K562 (cell line): ENCODE measurements around the gene CDC45. TPM values are rescaled to one million over a fixed set of nuclear protein-coding genes. Genes with fewer than 3 reads are reported as not detected.

Experiments
- FOXK2 ChIP-seq, 2 experiments: fragments of 450-650 bp; IDR thresholded peaks in 1 of 2; conservative IDR thresholded peaks in 1 of 2; 2 replicates each; pipeline ENCODE4 v1.6.1; 2016; ENCODE audit warnings: low read depth in 2 of 2, mild to moderate bottlenecking in 1 of 2
- JUND ChIP-seq, 2 experiments: IDR thresholded peaks; 2 replicates in 1 of 2; 3 replicates in 1 of 2; pipeline ENCODE4 v1.6.1; 2011; ENCODE audit warnings: borderline replicate concordance in 2 of 2, low read depth in 2 of 2, low read length in 2 of 2, improper control_type of control experiment in 1 of 2, missing biosample characterization in 1 of 2, missing genetic modification characterization in 1 of 2, missing genetic modification reagents in 1 of 2
- NCOA2 ChIP-seq, 2 experiments: fragments of 450-650 bp; IDR thresholded peaks; 2 replicates each; pipeline ENCODE4 v1.6.1; 2018; ENCODE audit warnings: mild to moderate bottlenecking in 2 of 2, moderate library complexity in 1 of 2; ENCODE audit not compliant: partially characterized antibody in 2 of 2
- YBX1 ChIP-seq: fragments of 450-650 bp; IDR thresholded peaks from 2 replicates; pipeline ENCODE4 v1.7.1; 2016; ENCODE audit warnings: mild to moderate bottlenecking
- ZFX ChIP-seq: sonication (generic); formaldehyde crosslinking; IDR thresholded peaks from 2 replicates; pipeline ENCODE4 v1.8.0; 2022; ENCODE audit warnings: mild to moderate bottlenecking, missing genetic modification reagents, moderate library complexity
- ZNF140 ChIP-seq: fragments of 250-450 bp; sonication (Bioruptor Pico); IDR thresholded peaks from 2 replicates; pipeline ENCODE4 v1.8.0; 2021; ENCODE audit warnings: moderate library complexity, mild to moderate bottlenecking, inconsistent platforms
- polyA plus RNA-seq, 8 experiments: library from polyadenylated mRNA; depleted of rRNA in 4 of 8; stranded (reverse) in 5 of 8; unstranded in 3 of 8; fragments of >200 nt; fragmentation: Nextera tagmentation in 2 of 8; fragmentation: Illumina TruSeq in 1 of 8; extraction: Ambion mirVana in 2 of 8; extraction: Trizol in 1 of 8; gene quantifications; 2 replicates each; pipeline versions ENCODE4 v1.2.1 to v1.2.3, GENCODE V29; 2011 to 2014; ENCODE audit warnings: inconsistent platforms in 1 of 8, missing spikeins in 1 of 8
- total RNA-seq, 7 experiments: library from RNA; depleted of rRNA in 6 of 7; stranded (reverse); fragments of >200 nt in 6 of 7; fragmentation: Illumina TruSeq in 2 of 7; extraction: Trizol in 2 of 7; gene quantifications; 2 replicates each; pipeline versions ENCODE4 v1.2.1 to v1.2.3, GENCODE V29; 2011 to 2021; ENCODE audit warnings: low replicate concordance in 1 of 7
- TF ChIP-seq, protein P1 (sequence below): fragments of 450-650 bp; formaldehyde crosslinking; conservative IDR thresholded peaks from 2 replicates; pipeline ENCODE4 v1.4.0; 2022; ENCODE audit warnings: mild to moderate bottlenecking, missing genetic modification characterization
- TF ChIP-seq, protein P2 (sequence below): fragments of 250-450 bp; sonication (Bioruptor Pico); IDR thresholded peaks from 2 replicates; pipeline ENCODE4 v1.5.0; 2021; ENCODE audit warnings: mild to moderate bottlenecking, borderline replicate concordance
- TF ChIP-seq, protein P3 (sequence below): IDR thresholded peaks from 3 replicates; pipeline ENCODE4 v1.6.1; 2011; ENCODE audit warnings: borderline replicate concordance, mild to moderate bottlenecking, moderate library complexity; ENCODE audit not compliant: insufficient read length; ENCODE audit errors: extremely low read depth
- TF ChIP-seq, protein P4 (sequence below): fragments of 250-450 bp; sonication (Bioruptor Pico); IDR thresholded peaks from 2 replicates; pipeline ENCODE4 v1.5.0; 2021
- TF ChIP-seq, protein P5 (sequence below): fragments of 250-450 bp; sonication (Bioruptor Pico); IDR thresholded peaks from 2 replicates; pipeline ENCODE4 v1.4.0; 2020

The CDC45 gene
- total and polyA plus RNA-seq, 9 of the 15 experiments (the other 6 are each of a cell fraction or from before 2014, with no cell fraction given), result 251 to 580 (median 410) TPM

DNA sequence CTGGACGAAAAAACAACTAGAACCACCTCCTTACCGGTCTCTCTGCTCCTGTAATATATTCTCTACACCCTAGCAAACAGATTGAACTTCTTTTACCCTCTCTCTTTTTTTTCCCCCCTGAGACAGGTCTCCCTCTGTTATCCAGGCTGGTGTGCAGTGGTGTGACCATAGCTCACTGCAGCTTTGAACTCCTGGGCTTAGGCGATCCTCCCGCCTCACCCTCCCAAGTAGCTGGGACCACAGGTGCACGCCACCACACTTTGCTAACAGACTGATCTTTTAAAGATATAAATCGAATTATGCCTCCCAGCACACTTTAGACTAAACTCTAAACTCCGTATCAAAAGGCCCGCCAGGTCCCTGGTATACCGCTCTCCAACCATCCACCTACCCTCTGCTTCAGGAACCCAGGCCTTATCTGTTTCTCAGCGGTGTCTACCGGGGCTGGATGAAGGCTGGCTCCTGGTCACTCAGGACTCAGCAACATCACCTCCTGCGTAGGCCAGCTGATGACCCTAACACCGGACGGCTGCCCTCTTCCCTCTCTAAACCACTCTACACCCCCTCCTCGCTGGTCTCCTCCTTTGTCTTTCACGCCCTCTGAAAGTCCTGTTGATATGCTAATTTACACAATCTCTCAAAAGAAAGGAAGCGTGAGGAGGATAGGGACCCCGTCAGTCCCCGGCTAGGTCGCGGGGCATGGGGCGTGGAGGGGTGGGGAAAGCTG lies 33.0 kb upstream of the CDC45 start (continued):
- TF ChIP-seq JUND (IDR thresholded peaks at IDR 0.05; ENCODE audit: borderline replicate concordance, low read depth, low read length), result 0 out of 2 replicates have a peak, but pooled peaks have one; percentile 1
- TF ChIP-seq JUND (tag; IDR thresholded peaks at IDR 0.05; ENCODE audit: borderline replicate concordance, low read depth, low read length), result no peak
- TF ChIP-seq, protein P1, sequence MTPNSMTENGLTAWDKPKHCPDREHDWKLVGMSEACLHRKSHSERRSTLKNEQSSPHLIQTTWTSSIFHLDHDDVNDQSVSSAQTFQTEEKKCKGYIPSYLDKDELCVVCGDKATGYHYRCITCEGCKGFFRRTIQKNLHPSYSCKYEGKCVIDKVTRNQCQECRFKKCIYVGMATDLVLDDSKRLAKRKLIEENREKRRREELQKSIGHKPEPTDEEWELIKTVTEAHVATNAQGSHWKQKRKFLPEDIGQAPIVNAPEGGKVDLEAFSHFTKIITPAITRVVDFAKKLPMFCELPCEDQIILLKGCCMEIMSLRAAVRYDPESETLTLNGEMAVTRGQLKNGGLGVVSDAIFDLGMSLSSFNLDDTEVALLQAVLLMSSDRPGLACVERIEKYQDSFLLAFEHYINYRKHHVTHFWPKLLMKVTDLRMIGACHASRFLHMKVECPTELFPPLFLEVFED (CRISPR knock-in tag), result no peak; the same call in 1 of the 2 replicates
- no peak for TF ChIP-seq ZNF140 (CRISPR knock-in tag)
- TF ChIP-seq, protein P2, sequence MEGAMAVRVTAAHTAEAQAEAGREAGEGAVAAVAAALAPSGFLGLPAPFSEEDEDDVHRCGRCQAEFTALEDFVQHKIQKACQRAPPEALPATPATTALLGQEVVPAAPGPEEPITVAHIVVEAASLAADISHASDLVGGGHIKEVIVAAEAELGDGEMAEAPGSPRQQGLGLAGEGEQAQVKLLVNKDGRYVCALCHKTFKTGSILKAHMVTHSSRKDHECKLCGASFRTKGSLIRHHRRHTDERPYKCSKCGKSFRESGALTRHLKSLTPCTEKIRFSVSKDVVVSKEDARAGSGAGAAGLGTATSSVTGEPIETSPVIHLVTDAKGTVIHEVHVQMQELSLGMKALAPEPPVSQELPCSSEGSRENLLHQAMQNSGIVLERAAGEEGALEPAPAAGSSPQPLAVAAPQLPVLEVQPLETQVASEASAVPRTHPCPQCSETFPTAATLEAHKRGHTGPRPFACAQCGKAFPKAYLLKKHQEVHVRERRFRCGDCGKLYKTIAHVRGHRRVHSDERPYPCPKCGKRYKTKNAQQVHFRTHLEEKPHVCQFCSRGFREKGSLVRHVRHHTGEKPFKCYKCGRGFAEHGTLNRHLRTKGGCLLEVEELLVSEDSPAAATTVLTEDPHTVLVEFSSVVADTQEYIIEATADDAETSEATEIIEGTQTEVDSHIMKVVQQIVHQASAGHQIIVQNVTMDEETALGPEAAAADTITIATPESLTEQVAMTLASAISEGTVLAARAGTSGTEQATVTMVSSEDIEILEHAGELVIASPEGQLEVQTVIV (CRISPR knock-in tag), result no peak
- no peak for TF ChIP-seq YBX1
- TF ChIP-seq, protein P3, sequence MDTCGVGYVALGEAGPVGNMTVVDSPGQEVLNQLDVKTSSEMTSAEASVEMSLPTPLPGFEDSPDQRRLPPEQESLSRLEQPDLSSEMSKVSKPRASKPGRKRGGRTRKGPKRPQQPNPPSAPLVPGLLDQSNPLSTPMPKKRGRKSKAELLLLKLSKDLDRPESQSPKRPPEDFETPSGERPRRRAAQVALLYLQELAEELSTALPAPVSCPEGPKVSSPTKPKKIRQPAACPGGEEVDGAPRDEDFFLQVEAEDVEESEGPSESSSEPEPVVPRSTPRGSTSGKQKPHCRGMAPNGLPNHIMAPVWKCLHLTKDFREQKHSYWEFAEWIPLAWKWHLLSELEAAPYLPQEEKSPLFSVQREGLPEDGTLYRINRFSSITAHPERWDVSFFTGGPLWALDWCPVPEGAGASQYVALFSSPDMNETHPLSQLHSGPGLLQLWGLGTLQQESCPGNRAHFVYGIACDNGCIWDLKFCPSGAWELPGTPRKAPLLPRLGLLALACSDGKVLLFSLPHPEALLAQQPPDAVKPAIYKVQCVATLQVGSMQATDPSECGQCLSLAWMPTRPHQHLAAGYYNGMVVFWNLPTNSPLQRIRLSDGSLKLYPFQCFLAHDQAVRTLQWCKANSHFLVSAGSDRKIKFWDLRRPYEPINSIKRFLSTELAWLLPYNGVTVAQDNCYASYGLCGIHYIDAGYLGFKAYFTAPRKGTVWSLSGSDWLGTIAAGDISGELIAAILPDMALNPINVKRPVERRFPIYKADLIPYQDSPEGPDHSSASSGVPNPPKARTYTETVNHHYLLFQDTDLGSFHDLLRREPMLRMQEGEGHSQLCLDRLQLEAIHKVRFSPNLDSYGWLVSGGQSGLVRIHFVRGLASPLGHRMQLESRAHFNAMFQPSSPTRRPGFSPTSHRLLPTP, result no peak
- TF ChIP-seq, protein P4, sequence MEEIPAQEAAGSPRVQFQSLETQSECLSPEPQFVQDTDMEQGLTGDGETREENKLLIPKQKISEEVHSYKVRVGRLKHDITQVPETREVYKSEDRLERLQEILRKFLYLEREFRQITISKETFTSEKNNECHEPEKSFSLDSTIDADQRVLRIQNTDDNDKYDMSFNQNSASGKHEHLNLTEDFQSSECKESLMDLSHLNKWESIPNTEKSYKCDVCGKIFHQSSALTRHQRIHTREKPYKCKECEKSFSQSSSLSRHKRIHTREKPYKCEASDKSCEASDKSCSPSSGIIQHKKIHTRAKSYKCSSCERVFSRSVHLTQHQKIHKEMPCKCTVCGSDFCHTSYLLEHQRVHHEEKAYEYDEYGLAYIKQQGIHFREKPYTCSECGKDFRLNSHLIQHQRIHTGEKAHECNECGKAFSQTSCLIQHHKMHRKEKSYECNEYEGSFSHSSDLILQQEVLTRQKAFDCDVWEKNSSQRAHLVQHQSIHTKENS (CRISPR knock-in tag), result no peak
- TF ChIP-seq, protein P5, sequence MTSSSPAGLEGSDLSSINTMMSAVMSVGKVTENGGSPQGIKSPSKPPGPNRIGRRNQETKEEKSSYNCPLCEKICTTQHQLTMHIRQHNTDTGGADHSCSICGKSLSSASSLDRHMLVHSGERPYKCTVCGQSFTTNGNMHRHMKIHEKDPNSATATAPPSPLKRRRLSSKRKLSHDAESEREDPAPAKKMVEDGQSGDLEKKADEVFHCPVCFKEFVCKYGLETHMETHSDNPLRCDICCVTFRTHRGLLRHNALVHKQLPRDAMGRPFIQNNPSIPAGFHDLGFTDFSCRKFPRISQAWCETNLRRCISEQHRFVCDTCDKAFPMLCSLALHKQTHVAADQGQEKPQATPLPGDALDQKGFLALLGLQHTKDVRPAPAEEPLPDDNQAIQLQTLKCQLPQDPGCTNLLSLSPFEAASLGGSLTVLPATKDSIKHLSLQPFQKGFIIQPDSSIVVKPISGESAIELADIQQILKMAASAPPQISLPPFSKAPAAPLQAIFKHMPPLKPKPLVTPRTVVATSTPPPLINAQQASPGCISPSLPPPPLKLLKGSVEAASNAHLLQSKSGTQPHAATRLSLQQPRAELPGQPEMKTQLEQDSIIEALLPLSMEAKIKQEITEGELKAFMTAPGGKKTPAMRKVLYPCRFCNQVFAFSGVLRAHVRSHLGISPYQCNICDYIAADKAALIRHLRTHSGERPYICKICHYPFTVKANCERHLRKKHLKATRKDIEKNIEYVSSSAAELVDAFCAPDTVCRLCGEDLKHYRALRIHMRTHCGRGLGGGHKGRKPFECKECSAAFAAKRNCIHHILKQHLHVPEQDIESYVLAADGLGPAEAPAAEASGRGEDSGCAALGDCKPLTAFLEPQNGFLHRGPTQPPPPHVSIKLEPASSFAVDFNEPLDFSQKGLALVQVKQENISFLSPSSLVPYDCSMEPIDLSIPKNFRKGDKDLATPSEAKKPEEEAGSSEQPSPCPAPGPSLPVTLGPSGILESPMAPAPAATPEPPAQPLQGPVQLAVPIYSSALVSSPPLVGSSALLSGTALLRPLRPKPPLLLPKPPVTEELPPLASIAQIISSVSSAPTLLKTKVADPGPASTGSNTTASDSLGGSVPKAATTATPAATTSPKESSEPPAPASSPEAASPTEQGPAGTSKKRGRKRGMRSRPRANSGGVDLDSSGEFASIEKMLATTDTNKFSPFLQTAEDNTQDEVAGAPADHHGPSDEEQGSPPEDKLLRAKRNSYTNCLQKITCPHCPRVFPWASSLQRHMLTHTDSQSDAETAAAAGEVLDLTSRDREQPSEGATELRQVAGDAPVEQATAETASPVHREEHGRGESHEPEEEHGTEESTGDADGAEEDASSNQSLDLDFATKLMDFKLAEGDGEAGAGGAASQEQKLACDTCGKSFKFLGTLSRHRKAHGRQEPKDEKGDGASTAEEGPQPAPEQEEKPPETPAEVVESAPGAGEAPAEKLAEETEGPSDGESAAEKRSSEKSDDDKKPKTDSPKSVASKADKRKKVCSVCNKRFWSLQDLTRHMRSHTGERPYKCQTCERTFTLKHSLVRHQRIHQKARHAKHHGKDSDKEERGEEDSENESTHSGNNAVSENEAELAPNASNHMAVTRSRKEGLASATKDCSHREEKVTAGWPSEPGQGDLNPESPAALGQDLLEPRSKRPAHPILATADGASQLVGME (CRISPR knock-in tag), result no peak
- no peak for TF ChIP-seq NCOA2 (IDR thresholded peaks at IDR 0.05; ENCODE audit: partially characterized antibody in 2 of 2)
- TF ChIP-seq FOXK2 (conservative IDR thresholded peaks at IDR 0.05 in 1 of 2, IDR thresholded peaks at IDR 0.05 in 1 of 2; ENCODE audit: low read depth in 2 of 2), result peak; percentile 47 to 62; a peak in 1 of 4 replicates
- TF ChIP-seq ZFX (CRISPR knock-in tag), result no peak
